ENCODE measurements around the gene WNK2.

Gene WNK2

GRCh38 chr9:93238953-93239925 lies 55.3 kb downstream of the WNK2 start:
- TF ChIP-seq CTCF (conservative IDR thresholded peaks at IDR 0.05; ENCODE audit: low read length), result no peak
- no peak for DNase-seq (ENCODE audit: low read depth)
- H3K4me3 ChIP-seq (ENCODE audit: low read length), result no peak overlapping the region

- H3K4me3 ChIP-seq (ENCODE audit: low read length), result no peak overlapping the region
- DNase-seq (ENCODE audit: low read depth), result no peak
- TF ChIP-seq CTCF (conservative IDR thresholded peaks at IDR 0.05; ENCODE audit: low read length), result no peak
Measured at GRCh38 chr9:93240891-93241334, 57.0 kb downstream of the WNK2 start.

- no peak for DNase-seq (ENCODE audit: low read depth)
Measured at GRCh38 chr9:93243112-93243511, 59.2 kb downstream of the WNK2 start.

GRCh38 chr9:93244101-93244500 lies 60.2 kb downstream of the WNK2 start:
- no peak for TF ChIP-seq CTCF (conservative IDR thresholded peaks at IDR 0.05; ENCODE audit: low read length)
- H3K4me3 ChIP-seq (ENCODE audit: low read length), result no peak overlapping the region
- no peak for DNase-seq (ENCODE audit: low read depth)

More at GRCh38 chr9:93243112-93243511, 59.2 kb downstream of the WNK2 start:
- H3K4me3 ChIP-seq (ENCODE audit: low read length), result no peak overlapping the region
- no peak for TF ChIP-seq CTCF (conservative IDR thresholded peaks at IDR 0.05; ENCODE audit: low read length)

- no peak overlapping the region for H3K4me3 ChIP-seq (ENCODE audit: low read length)
- no peak for DNase-seq (ENCODE audit: low read depth)
- TF ChIP-seq CTCF (conservative IDR thresholded peaks at IDR 0.05; ENCODE audit: low read length), result no peak
Measured at GRCh38 chr9:93244510-93245436, 60.8 kb downstream of the WNK2 start.

- DNase-seq (ENCODE audit: low read depth), result no peak
- no peak for TF ChIP-seq CTCF (conservative IDR thresholded peaks at IDR 0.05; ENCODE audit: low read length)
- no peak overlapping the region for H3K4me3 ChIP-seq (ENCODE audit: low read length)
Measured at GRCh38 chr9:93245437-93245970, 61.6 kb downstream of the WNK2 start.

All from AG10803 (cell line).